Heart left ventricle (tissue), 16 donors: ENCODE results near the gene DTNB. TPM values are rescaled to one million over a fixed set of nuclear protein-coding genes. Genes with fewer than 3 reads are reported as not detected.

ENCODE experiments used
- ATAC-seq, 4 donors: fragments of 200-7000 bp; cut with Tn5 transposase; one replicate each; pipeline ENCODE4 v1.9.1; 2020 to 2022; ENCODE audit warnings: moderate library complexity in 4 of 4, mild to moderate bottlenecking in 3 of 4, moderate number of reproducible peaks in 1 of 4
- DNase-seq, 5 donors: peaks; one replicate each; pipeline ENCODE4 v3.0.0-alpha.2; 2020
- H3K27ac ChIP-seq, 12 donors: fragments of 200-600 bp; sonication (generic) in 4 of 12; one replicate each; pipeline versions ENCODE4 v1.5.0 to v1.8.0; 2016 to 2022; ENCODE audit warnings: mild to moderate bottlenecking in 2 of 12
- H3K27me3 ChIP-seq, 9 donors: fragments of 200-600 bp; sonication (generic) in 2 of 9; one replicate each; pipeline versions ENCODE4 v1.5.1 to v1.8.0; 2016 to 2022; ENCODE audit warnings: mild to moderate bottlenecking in 3 of 9
- H3K36me3 ChIP-seq, 9 donors: fragments of 200-600 bp; sonication (generic) in 2 of 9; one replicate each; pipeline versions ENCODE4 v1.5.0 to v1.8.0; 2018 to 2022; ENCODE audit warnings: mild to moderate bottlenecking in 2 of 9
- H3K4me1 ChIP-seq, 12 donors: fragments of 200-600 bp; sonication (generic) in 4 of 12; one replicate each; pipeline versions ENCODE4 v1.5.0 to v1.8.0; 2016 to 2022; ENCODE audit warnings: mild to moderate bottlenecking in 3 of 12
- H3K4me3 ChIP-seq, 12 donors: fragments of 200-600 bp; sonication (generic) in 4 of 12; one replicate each; pipeline versions ENCODE4 v1.5.0 to v1.8.0; 2017 to 2022; ENCODE audit warnings: mild to moderate bottlenecking in 9 of 12, moderate library complexity in 4 of 12
- H3K9me3 ChIP-seq, 12 donors: fragments of 200-600 bp; sonication (generic) in 4 of 12; one replicate each; pipeline versions ENCODE4 v1.5.0 to v1.8.0; 2016 to 2022; ENCODE audit warnings: mild to moderate bottlenecking in 1 of 12
- POLR2A ChIP-seq, 2 donors: fragments of 450-650 bp; IDR thresholded peaks; one replicate each; pipeline ENCODE4 v1.6.1; 2017; ENCODE audit warnings: antibody characterized with exemption in 2 of 2, mild to moderate bottlenecking in 2 of 2, moderate library complexity in 2 of 2
- WGBS, 4 donors: extraction: QIAGEN DNeasy Blood & Tissue Kit in 2 of 4; methylation state at CpG; one replicate each; pipeline versions ENCODE4 v1.1.5 to v1.1.7; 2013 to 2018; 5-methylcytosine and 5-hydroxymethylcytosine counted together
- intact Hi-C, 10 donors: fragments of 100-400 bp; cut with DNase I; formaldehyde crosslinking; loops; one replicate each; pipeline versions ENCODE4 v1.11.1 to v1.14.2; 2022
- polyA plus RNA-seq, 2 donors: library from polyadenylated mRNA; stranded (reverse); fragments of 200-250 nt; gene quantifications; one replicate each; pipeline ENCODE4 v1.2.3, GENCODE V29; 2013
- total RNA-seq, 9 donors: library from RNA; depleted of rRNA in 2 of 9; stranded (reverse); fragments of >200 nt in 2 of 9; fragmentation: NEBNext Ultra II Directional in 3 of 9; extraction: Animal tissue kit (Norgen Biotek cat#: 25700) in 3 of 9; gene quantifications; one replicate each; pipeline versions ENCODE4 v1.1.0 to v1.2.4, GENCODE V29; 2016 to 2023
- TF ChIP-seq, protein P1 (sequence below), 12 donors: fragments of 200-600 bp; sonication (generic) in 4 of 12; IDR thresholded peaks; one replicate each; pipeline versions ENCODE4 v1.5.0 to v1.8.0; 2018 to 2022; ENCODE audit warnings: antibody characterized with exemption in 12 of 12, mild to moderate bottlenecking in 5 of 12
- donor health status: ischemic (EF 13 %, LVEDD 7.1; RV severe dilation, severe dysfunction).
- donor health status: healthy with polysubstance abuse.
- donor health status: DM: no; HTN: yes; CAD: no.
- donor health status: DM: no; HTN: no; CAD: no.
- donor health status: ischemic (EF 25% LVEDD 6.9; RV normal size, moderate dysfunction).
- donor health status: ischemic (EF 25% LVEDD 5.7; RV mildly dilated, moderate dysfunction).
- donor health status: healthy.
- donor health status: DM: yes; HTN: yes; CAD: no.
- donor health status: ischemic (EF 35%, LVEDD 5.7; RV mildly dilated, moderate dysfunction).
- donor health status: nonischemic (EF 11% LVEDD 7.7; RV severe dilation, severe dysfunction).
- donor health status: DM: yes; HTN: yes; CAD: no.
- donor health status: PGD.
- donor health status: ischemic (EF 29% LVEDD 5.4; RV normal size, mild dysfunction).
- donor health status: nonischemic (EF 23%, LVEDD 6.1; RV moderate dilation, normal function).

DTNB gene
- total and polyA plus RNA-seq, 11 donors = 2.5 to 17.3 (median 5.6) TPM

DNA sequence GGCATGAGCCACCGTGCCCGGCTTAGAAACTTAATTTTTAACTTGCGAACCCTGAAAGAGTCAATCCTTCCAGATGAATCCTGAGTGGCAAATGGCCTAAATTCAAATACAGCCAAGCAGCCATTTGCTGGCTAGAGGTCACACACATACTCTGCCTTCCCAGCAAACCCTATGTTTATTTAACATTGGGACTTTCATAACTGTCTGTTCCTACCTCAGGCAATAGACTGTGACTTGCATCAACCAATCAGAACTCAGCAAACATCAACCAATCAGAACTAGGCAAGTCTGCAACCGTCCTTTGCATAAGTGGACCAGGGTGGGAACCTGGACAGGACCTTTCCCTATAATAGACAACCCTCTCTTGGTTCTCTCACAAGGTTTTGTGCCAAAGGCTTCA, 127.5 kb downstream of the DTNB start:
- H3K27me3 ChIP-seq = no peaks in the 10 kb centered on the region
- peaks cover 0 to 16% (median 6%) of the 10 kb centered on the region in 12 donors for H3K4me1 ChIP-seq
- WGBS, 4 donors = 89 to 99% (median 99%) methylated on average over 4 of the region's 4 CpGs
- no peak overlapping the region for H3K4me3 ChIP-seq
- no peak for DNase-seq
- H3K36me3 ChIP-seq = no peaks in the 10 kb centered on the region
- no peak for ATAC-seq
- TF ChIP-seq POLR2A (IDR thresholded peaks at IDR 0.05) = no peak
- TF ChIP-seq, protein P1, sequence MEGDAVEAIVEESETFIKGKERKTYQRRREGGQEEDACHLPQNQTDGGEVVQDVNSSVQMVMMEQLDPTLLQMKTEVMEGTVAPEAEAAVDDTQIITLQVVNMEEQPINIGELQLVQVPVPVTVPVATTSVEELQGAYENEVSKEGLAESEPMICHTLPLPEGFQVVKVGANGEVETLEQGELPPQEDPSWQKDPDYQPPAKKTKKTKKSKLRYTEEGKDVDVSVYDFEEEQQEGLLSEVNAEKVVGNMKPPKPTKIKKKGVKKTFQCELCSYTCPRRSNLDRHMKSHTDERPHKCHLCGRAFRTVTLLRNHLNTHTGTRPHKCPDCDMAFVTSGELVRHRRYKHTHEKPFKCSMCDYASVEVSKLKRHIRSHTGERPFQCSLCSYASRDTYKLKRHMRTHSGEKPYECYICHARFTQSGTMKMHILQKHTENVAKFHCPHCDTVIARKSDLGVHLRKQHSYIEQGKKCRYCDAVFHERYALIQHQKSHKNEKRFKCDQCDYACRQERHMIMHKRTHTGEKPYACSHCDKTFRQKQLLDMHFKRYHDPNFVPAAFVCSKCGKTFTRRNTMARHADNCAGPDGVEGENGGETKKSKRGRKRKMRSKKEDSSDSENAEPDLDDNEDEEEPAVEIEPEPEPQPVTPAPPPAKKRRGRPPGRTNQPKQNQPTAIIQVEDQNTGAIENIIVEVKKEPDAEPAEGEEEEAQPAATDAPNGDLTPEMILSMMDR (IDR thresholded peaks at IDR 0.05) = no peak
- no peak overlapping the region for H3K27ac ChIP-seq
- intact Hi-C loops = no loop called here
- no peaks in the 10 kb centered on the region for H3K9me3 ChIP-seq

DNA sequence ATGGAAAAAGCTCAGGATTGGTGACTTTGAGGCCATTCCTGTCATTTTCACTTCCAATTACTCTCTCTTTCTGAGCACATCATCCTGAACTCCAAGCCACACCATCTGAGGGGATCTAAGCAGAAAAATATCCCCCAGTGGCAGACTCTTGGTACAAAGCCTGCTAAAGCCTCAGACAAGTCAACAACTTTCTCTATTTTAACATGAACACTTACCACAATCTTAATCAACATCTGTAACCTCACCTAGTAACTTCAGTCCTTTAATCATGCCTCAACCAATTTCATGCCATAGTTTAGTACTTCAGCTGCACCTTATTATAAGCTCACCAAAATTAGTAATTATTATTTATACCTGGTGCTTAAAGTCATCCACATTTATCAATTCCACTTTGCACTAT, 128.9 kb downstream of the DTNB start:
- Histone ChIP-seq H3K36me3 (no peaks in the 10 kb centered on the region), H3K9me3 (no peaks in the 10 kb centered on the region), H3K27ac (no peak overlapping the region), H3K27me3 (no peaks in the 10 kb centered on the region), H3K4me3 (no peak overlapping the region), H3K4me1 (peaks cover 0 to 13% (median 6%) of the 10 kb centered on the region in 12 donors)
- intact Hi-C loops = no loop called here
- DNase-seq = no peak
- no peak for ATAC-seq
- TF ChIP-seq, protein P1 (IDR thresholded peaks at IDR 0.05) = no peak
- TF ChIP-seq POLR2A (IDR thresholded peaks at IDR 0.05) = no peak

DNA sequence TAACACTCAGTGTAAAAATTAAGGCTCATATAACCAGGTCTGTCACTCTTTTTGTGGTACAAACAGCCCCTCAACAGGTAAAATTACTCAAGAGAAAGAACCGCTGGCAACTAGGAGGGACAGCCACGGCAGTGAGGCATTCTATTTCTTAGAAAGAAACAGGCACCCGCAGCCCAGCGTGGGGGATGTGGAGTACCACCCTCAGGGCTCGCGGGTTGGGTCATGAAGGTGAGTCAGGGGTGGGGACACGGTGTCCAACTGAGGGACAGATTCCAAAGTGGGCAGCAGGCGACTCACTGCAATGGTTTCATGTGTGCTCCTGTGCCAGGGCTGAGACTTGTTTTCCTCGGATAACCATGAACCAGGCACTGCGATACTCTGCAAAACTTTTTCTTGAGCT, 129.4 kb downstream of the DTNB start:
- ATAC-seq (no peak), DNase-seq (no peak)
- H3K36me3 ChIP-seq = no peaks in the 10 kb centered on the region
- no peak overlapping the region for H3K4me3 ChIP-seq
- no peaks in the 10 kb centered on the region for H3K9me3 ChIP-seq
- H3K27ac ChIP-seq = no peak overlapping the region
- intact Hi-C loops = no loop called here
- peaks cover 0 to 9% (median 6%) of the 10 kb centered on the region in 12 donors for H3K4me1 ChIP-seq
- WGBS, 4 donors = 86 to 94% (median 91%) methylated on average over 10 of the region's 10 CpGs
- no peaks in the 10 kb centered on the region for H3K27me3 ChIP-seq
- TF ChIP-seq, protein P1 (IDR thresholded peaks at IDR 0.05) = no peak
- no peak for TF ChIP-seq POLR2A (IDR thresholded peaks at IDR 0.05)

DNA sequence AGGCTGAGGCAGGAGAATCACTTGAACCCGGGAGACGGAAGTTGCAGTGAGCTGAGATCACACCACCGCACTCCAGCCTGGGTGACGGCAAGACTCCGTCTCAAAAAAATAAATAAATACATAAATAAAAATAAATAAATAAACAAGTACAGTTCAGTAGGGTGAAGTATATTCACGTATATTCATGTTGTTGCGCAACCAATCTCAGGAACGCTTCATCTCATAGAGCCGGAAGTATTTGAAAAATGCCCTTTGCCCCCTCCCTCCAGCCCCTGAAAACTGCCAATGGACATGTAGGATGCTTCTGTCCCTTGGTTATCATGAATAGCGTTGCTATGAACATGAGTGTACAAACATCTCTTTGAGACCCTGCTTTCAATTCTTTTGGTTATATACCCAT, 132.0 kb downstream of the DTNB start:
- no peak overlapping the region for H3K4me3 ChIP-seq
- DNase-seq (no peak), ATAC-seq (no peak)
- H3K27ac ChIP-seq = no peak overlapping the region
- H3K4me1 ChIP-seq = no peaks in the 10 kb centered on the region
- H3K9me3 ChIP-seq = no peaks in the 10 kb centered on the region
- H3K36me3 ChIP-seq = no peaks in the 10 kb centered on the region
- TF ChIP-seq POLR2A (IDR thresholded peaks at IDR 0.05) = no peak
- TF ChIP-seq, protein P1 (IDR thresholded peaks at IDR 0.05) = no peak
- H3K27me3 ChIP-seq = no peaks in the 10 kb centered on the region
- intact Hi-C loops = no loop called here
- 95 to 98% (median 97%) methylated on average over 10 of the region's 10 CpGs for WGBS, 4 donors
